Activated CD4-positive, CD25-positive, alpha-beta regulatory T cell (primary cell): ENCODE results near the gene PSME2.

Experiments
- DNase-seq, 4 experiments: peaks; one replicate each; lab custom pipeline; 2025; lab: John Stamatoyannopoulos, UW

The PSME2 gene

GRCh38 chr14:24151404-24152080 lies 5.1 kb upstream of the PSME2 start:
- DNase-seq = no peak

- DNase-seq = no peak
Measured at GRCh38 chr14:24150993-24151392, 4.6 kb upstream of the PSME2 start.

GRCh38 chr14:24150567-24150966 lies 4.2 kb upstream of the PSME2 start:
- DNase-seq = no peak

- DNase-seq = no peak
Measured at GRCh38 chr14:24150061-24150460, 3.7 kb upstream of the PSME2 start.

- DNase-seq = no peak
Measured at GRCh38 chr14:24149302-24149969, 3.0 kb upstream of the PSME2 start.

- DNase-seq = no peak
Measured at GRCh38 chr14:24147761-24148428, 1.5 kb upstream of the PSME2 start.

GRCh38 chr14:24146978-24147760 lies 759 bp upstream of the PSME2 start, which contains the start of gene RNF31:
Gene RNF31 (plus strand): TSS chr14:24147498. CDS start chr14:24147699, 201 bp downstream.
- peak; percentile 92 to 96 (median 94) for DNase-seq

GRCh38 chr14:24145690-24146452 lies 539 bp downstream of the PSME2 start:
- DNase-seq = no peak

GRCh38 chr14:24145219-24145618 lies 1.2 kb downstream of the PSME2 start:
- DNase-seq = no peak

- no peak for DNase-seq
Measured at GRCh38 chr14:24144451-24144850, 2.0 kb downstream of the PSME2 start.

GRCh38 chr14:24143511-24143910 lies 2.9 kb downstream of the PSME2 start:
- no peak for DNase-seq

GRCh38 chr14:24141097-24141880 lies 5.1 kb downstream of the PSME2 start, which contains the start of gene EMC9:
Gene EMC9 (minus strand): TSS chr14:24141591. CDS start chr14:24141304, 287 bp downstream.
- DNase-seq = peak; percentile 97 to 99 (median 98)

GRCh38 chr14:24139272-24139934 lies 7.0 kb downstream of the PSME2 start:
- no peak for DNase-seq

GRCh38 chr14:24138396-24139271 lies 7.8 kb downstream of the PSME2 start:
- no peak for DNase-seq

GRCh38 chr14:24137529-24138395 lies 8.6 kb downstream of the PSME2 start:
- DNase-seq = no peak

GRCh38 chr14:24136684-24137528 lies 9.5 kb downstream of the PSME2 start:
- no peak for DNase-seq
